GM10266 (cell line): Measurements from ENCODE around the gene WBP2.
"Not testable (repeated sequence)": the region's sequence is repeated elsewhere in the genome, so short reads cannot be mapped to it uniquely, and the experiment has no call there.

Experiments used
- DNase-seq: peaks from one replicate; pipeline ENCODE4 v3.0.0; 2012; ENCODE audit errors: extremely low spot score
- TF ChIP-seq, protein P1 (sequence below): IDR thresholded peaks from 2 replicates; pipeline ENCODE4 v1.5.1; 2012; ENCODE audit warnings: mild to moderate bottlenecking, low read depth; ENCODE audit not compliant: control insufficient read depth, insufficient read depth; ENCODE audit errors: missing control alignments

The WBP2 gene

DNA sequence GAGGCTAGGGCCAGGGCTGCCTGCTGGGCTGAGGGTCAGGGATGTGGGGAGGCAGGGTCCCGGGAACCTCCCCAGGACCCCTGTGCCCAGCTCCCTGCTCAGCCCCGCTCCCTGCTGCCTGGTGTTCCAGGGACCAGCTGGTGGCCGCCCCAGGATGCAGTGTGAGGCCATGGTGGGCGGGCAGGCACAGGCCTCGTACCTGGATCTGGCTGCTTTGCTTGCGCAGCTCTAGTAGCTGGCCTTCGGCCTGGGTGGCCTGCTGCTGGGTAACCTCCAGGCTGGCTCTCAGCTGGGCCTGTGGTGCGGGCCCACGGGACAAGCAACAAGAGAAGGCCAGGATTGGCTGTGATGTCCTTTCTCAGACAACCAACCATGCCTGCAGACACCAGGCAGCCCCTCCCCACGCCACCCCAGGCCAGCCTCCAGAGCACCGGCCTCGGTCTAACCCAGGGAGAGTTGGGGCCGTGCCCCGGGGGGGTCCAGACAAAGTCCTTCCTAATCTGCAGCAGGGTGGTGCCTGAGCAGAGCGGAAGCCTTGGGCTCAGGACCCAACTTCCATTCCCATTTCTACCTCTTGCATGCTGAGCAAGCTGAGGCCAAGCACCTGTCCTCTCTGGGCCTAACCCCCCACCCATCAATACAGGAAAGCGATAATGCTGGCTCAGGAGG lies 37.6 kb upstream of the WBP2 start:
- no peak for DNase-seq
- TF ChIP-seq, protein P1, sequence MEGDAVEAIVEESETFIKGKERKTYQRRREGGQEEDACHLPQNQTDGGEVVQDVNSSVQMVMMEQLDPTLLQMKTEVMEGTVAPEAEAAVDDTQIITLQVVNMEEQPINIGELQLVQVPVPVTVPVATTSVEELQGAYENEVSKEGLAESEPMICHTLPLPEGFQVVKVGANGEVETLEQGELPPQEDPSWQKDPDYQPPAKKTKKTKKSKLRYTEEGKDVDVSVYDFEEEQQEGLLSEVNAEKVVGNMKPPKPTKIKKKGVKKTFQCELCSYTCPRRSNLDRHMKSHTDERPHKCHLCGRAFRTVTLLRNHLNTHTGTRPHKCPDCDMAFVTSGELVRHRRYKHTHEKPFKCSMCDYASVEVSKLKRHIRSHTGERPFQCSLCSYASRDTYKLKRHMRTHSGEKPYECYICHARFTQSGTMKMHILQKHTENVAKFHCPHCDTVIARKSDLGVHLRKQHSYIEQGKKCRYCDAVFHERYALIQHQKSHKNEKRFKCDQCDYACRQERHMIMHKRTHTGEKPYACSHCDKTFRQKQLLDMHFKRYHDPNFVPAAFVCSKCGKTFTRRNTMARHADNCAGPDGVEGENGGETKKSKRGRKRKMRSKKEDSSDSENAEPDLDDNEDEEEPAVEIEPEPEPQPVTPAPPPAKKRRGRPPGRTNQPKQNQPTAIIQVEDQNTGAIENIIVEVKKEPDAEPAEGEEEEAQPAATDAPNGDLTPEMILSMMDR: no peak

DNA sequence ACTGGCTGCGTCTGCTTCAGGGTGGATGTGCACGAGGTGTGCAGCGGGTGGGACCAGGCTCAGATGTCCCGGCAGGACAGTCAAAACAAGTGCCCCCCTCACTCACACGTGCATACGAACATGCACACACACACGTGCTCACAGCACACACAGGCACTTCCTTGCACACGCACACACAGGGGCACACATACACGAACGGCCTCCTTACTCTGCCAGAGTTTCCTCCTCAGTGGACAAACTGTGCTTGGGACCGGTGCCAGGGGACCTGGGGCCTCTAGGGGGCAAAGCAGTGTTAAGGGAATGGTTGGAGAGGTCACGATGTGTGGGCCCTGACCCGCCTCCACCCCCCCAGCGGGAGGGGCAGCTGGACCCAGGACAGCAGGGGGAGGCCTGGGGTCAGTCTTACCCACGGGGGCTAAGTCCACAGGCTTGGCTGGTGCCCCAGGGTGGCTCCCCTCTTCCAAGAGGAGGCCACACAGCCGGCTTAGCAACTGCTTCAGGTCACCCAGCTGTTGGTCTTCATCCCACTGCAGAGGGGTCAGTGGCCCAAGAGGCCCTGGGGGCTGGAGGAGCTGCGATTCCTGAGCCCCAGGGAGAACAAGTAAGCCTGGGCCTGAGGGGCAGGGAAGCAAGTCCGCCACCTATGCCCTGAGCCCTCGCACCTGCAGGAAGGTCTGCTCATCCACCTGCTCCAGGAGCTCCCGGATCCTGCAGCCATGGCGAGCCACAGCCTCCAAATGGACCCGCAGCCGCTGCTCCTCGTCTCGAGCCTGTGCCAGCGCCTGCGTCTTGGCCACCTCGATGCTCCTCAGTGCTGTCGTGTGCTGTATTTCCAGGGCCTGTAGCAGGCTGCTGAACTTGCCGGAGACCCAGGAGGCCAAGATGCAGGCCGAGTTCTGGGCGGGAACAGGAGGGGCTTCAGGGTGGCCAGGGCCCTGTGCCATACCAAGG lies 36.7 kb upstream of the WBP2 start:
- TF ChIP-seq, protein P1: no peak
- no peak for DNase-seq

DNA sequence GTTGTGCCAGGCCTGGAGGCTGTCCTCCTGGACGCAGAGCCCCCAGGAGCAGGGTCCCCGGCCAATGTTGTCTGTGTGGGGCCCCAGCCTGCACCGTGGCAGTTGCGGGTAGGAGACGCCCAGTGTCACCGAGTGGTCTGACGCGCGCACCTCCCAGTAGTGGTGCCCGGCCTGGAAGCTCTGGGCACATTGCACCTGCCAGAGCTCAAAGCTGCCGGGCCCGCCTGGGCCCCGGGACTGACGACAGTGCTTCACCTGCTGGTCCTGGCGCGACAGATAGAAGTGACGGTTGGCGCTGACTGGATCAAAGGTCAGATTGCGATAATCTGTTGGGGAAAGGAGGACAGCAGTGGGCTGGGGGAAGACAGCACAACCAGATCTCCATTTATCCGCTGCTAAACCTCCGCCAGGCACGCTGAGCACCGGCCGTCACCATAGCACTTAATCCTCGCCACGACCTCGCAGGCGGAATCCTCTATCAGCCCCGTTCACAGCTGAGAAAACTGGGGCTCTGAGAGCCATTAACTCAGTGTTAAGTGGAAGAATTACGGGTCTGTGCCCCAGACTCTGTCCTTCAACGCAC lies 36.0 kb upstream of the WBP2 start:
- TF ChIP-seq, protein P1: no peak
- no peak for DNase-seq

DNA sequence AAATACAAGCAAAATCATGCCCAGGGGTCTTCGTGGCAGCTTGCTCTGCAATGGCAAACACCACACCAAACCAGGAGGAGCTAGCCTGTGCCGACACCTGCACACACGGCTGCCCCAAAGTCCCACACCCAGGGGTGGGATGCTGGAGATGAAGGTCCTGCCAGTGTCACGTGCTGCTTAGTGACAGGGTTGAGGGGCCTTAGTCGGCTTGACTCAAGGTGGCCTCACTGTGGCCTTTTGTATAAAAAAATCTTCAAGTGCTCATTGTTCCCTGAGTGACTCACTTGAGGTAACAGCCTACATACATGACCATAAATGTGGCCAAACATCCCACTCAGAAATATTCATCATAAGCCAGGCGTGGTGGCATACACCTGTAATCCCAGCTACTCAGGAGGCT lies 34.3 kb upstream of the WBP2 start:
- DNase-seq: no peak
- TF ChIP-seq, protein P1: no peak

DNA sequence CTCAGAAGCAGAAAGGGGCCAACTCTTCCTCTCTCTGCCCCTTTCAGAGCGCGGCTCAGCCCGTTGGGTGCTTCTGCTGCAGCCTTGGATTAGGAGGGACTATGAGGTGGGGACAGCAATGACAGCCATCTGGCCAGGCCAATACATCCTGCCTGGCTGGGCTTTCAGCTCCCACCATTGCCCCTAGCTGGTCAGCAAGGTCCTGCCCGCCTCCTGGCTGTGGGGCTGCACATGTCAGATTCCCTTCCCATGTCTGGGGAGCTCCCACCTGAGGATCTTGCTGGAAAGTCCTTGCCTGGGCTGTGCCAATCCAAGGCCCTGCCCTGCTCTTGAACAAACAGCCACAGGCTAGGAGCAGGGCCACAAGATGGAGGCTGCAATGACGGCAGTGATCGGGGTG lies 33.3 kb upstream of the WBP2 start:
- TF ChIP-seq, protein P1: no peak
- DNase-seq: no peak

DNA sequence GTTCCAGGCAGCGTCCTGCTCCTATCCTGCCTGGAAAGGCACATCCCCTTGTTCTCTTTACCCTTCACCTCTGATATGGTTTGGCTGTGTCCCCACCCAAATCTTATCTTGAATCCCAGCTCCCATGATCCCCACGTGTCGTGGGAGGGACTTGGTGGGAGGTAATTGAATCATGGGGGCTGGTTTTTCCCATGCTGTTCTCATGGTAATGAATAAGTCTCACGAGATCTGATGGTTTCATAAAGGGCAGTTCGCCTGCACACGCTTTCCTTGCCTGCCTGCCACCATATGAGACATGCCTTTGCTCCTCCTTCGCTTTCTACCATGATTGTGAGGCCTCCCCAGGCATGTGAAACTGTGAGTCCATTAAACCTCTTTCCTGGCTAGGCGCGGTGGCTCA lies 30.7 kb upstream of the WBP2 start:
- DNase-seq: not testable (repeated sequence)

DNA sequence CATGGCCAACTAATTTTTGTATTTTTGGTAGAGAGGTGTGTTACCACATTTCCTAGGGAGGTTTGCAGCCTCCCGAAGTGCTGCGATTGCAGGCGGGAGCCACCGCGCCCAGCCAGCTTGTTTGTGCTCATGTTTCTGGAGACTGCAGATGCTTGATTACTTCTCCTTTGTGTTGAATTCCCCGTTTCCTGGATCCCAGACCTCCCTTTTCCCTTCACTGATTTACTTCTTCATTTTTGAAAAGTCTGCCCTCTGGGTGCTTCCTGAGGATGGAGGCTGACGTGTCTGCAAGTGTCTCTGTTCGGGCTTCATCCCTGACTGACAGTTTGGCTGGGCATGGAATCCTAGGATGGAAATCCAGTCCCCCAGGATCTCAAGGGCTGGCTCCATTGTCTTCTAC lies 30.3 kb upstream of the WBP2 start:
- TF ChIP-seq, protein P1: no peak
- DNase-seq: no peak
